C4-2B (cell line): ENCODE data around the gene KCNH2.

ENCODE experiments used
- H3K27ac ChIP-seq: fragments of 450-650 bp; 2 replicates; pipeline ENCODE4 v1.5.1; 2017
- ZFX ChIP-seq: fragments of 450-650 bp; IDR thresholded peaks from 2 replicates; pipeline ENCODE4 v1.6.1; 2017
- TF ChIP-seq, protein P1 (sequence below): fragments of 450-650 bp; conservative IDR thresholded peaks from 2 replicates; pipeline ENCODE4 v1.5.1; 2017; ENCODE audit warnings: mild to moderate bottlenecking

KCNH2 gene

GRCh38 chr7:150998341-150998740, 20.2 kb upstream of the KCNH2 start:
- no peak overlapping the region for H3K27ac ChIP-seq
- TF ChIP-seq ZFX = no peak
- TF ChIP-seq, protein P1, sequence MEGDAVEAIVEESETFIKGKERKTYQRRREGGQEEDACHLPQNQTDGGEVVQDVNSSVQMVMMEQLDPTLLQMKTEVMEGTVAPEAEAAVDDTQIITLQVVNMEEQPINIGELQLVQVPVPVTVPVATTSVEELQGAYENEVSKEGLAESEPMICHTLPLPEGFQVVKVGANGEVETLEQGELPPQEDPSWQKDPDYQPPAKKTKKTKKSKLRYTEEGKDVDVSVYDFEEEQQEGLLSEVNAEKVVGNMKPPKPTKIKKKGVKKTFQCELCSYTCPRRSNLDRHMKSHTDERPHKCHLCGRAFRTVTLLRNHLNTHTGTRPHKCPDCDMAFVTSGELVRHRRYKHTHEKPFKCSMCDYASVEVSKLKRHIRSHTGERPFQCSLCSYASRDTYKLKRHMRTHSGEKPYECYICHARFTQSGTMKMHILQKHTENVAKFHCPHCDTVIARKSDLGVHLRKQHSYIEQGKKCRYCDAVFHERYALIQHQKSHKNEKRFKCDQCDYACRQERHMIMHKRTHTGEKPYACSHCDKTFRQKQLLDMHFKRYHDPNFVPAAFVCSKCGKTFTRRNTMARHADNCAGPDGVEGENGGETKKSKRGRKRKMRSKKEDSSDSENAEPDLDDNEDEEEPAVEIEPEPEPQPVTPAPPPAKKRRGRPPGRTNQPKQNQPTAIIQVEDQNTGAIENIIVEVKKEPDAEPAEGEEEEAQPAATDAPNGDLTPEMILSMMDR = no peak

- H3K27ac ChIP-seq = no peak overlapping the region
- no peak for TF ChIP-seq ZFX
- TF ChIP-seq, protein P1 = no peak
These were observed 19.7 kb upstream of the KCNH2 start for GRCh38 chr7:150997817-150998216.

- H3K27ac ChIP-seq = no peak overlapping the region
- TF ChIP-seq ZFX = no peak
- TF ChIP-seq, protein P1 = no peak
These were observed 19.0 kb upstream of the KCNH2 start for GRCh38 chr7:150997075-150997511.

GRCh38 chr7:150996376-150997074, 18.4 kb upstream of the KCNH2 start:
- H3K27ac ChIP-seq = no peak overlapping the region
- no peak for TF ChIP-seq ZFX
- TF ChIP-seq, protein P1 = no peak

DNA sequence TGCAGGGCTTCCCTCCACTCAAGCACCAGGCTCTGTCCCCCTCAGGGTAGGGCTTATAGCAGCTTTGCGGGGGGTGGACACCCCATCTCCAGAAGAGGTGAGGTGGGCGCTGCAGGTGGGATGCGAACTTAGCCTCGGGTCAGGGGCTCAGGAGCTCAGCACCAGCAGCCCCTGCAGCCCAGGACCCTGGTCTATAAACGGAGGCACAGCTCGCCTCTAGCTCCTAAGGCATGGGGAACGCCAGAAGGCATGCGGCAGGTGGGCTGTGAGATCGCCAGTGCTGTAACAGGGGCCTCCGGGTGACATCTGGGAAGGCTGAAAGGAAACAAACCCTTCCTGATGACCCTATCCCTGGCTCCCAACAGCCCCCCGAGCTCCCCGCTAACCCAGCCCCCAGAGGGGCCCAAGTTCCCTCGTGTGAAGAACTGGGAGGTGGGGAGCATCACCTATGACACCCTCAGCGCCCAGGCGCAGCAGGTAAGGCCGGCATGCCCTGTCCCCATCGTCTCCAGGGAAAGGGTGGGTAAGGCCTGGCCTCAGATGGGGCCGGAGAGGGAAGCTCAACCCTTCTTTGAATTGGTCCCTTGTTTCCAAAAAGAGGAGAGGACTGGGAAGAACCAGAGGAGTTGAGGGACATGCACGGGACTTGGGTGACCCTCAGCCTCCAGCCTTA, 16.9 kb upstream of the KCNH2 start:
- H3K27ac ChIP-seq = no peak overlapping the region
- TF ChIP-seq ZFX = no peak
- TF ChIP-seq, protein P1 = no peak

- H3K27ac ChIP-seq = no peak overlapping the region
- no peak for TF ChIP-seq ZFX
- TF ChIP-seq, protein P1 = no peak
These were observed 16.2 kb upstream of the KCNH2 start for GRCh38 chr7:150994141-150994837.

- TF ChIP-seq, protein P1 = no peak
- no peak for TF ChIP-seq ZFX
- no peak overlapping the region for H3K27ac ChIP-seq
These were observed 15.4 kb upstream of the KCNH2 start for GRCh38 chr7:150993511-150993910.
